ENCODE results near the gene GALNT10.

DNA sequence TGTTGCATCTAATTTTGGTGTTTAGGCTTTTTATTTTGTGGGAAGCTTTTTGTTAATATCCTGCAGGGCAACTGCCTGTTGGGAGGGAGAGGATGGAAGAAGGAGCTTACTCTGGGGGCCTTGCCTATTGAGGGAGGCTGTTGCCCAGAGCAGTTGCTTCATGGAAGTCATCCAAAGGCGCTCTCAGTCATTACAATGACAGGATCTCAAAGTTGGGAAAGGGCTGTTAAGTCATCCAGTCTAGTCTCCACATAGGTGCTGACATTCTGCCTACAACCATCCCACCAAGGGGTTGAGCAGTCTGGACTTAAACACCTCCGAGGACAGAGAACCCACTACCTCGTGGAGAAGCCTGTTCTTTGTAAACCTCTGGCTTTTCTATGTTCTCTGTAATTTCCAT, 268.5 kb downstream of the GALNT10 start:
- TF ChIP-seq, protein P1, sequence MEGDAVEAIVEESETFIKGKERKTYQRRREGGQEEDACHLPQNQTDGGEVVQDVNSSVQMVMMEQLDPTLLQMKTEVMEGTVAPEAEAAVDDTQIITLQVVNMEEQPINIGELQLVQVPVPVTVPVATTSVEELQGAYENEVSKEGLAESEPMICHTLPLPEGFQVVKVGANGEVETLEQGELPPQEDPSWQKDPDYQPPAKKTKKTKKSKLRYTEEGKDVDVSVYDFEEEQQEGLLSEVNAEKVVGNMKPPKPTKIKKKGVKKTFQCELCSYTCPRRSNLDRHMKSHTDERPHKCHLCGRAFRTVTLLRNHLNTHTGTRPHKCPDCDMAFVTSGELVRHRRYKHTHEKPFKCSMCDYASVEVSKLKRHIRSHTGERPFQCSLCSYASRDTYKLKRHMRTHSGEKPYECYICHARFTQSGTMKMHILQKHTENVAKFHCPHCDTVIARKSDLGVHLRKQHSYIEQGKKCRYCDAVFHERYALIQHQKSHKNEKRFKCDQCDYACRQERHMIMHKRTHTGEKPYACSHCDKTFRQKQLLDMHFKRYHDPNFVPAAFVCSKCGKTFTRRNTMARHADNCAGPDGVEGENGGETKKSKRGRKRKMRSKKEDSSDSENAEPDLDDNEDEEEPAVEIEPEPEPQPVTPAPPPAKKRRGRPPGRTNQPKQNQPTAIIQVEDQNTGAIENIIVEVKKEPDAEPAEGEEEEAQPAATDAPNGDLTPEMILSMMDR (IDR thresholded peaks at IDR 0.05; ENCODE audit: control extremely low read depth in 1 of 3, insufficient read depth in 1 of 3, low read depth in 1 of 3, low read length in 3 of 3): no peak
- no peak for TF ChIP-seq EZH2 (IDR thresholded peaks at IDR 0.05; ENCODE audit: low read depth, low read length, severe bottlenecking)
- no peak for TF ChIP-seq ZNF274 (IDR thresholded peaks at IDR 0.05; ENCODE audit: borderline replicate concordance, extremely low read depth, low read length)
- TF ChIP-seq CREB1 (IDR thresholded peaks at IDR 0.05): no peak
- TF ChIP-seq TAF1 (IDR thresholded peaks at IDR 0.05; ENCODE audit: low read depth, low read length): no peak
- TF ChIP-seq SIX5 (IDR thresholded peaks at IDR 0.05; ENCODE audit: low read depth, low read length): no peak
- TF ChIP-seq YY1 (IDR thresholded peaks at IDR 0.05; ENCODE audit: low read depth, low read length): no peak
- TF ChIP-seq, protein P2, sequence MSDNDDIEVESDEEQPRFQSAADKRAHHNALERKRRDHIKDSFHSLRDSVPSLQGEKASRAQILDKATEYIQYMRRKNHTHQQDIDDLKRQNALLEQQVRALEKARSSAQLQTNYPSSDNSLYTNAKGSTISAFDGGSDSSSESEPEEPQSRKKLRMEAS (IDR thresholded peaks at IDR 0.05): no peak
- TF ChIP-seq JUN (IDR thresholded peaks at IDR 0.05; ENCODE audit: low read depth, low read length): no peak
- TF ChIP-seq, protein P3, sequence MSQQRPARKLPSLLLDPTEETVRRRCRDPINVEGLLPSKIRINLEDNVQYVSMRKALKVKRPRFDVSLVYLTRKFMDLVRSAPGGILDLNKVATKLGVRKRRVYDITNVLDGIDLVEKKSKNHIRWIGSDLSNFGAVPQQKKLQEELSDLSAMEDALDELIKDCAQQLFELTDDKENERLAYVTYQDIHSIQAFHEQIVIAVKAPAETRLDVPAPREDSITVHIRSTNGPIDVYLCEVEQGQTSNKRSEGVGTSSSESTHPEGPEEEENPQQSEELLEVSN (IDR thresholded peaks at IDR 0.05): no peak
- no peak for TF ChIP-seq POLR2A (IDR thresholded peaks at IDR 0.05; ENCODE audit: control extremely low read depth in 1 of 2, low read depth in 2 of 2, low read length in 2 of 2)
